CD14-positive monocyte (primary cell): Measurements from ENCODE around the gene SH3GLB2. TPM values are rescaled to one million over a fixed set of nuclear protein-coding genes. Genes with fewer than 3 reads are reported as not detected.

Experiments
- DNase-seq, 3 donors: peaks; one replicate each; pipeline ENCODE4 v3.0.0-alpha.2; 2011 to 2022
- H2AFZ ChIP-seq: 2 replicates; pipeline ENCODE4 v1.6.0; 2012; ENCODE audit warnings: mild to moderate bottlenecking, low read depth, low read length, inconsistent platforms; ENCODE audit not compliant: insufficient read depth, poor library complexity, severe bottlenecking
- H3K27ac ChIP-seq, 2 donors: 1 replicate in 1 of 2; 2 replicates in 1 of 2; pipeline ENCODE4 v1.5.1; 2012 to 2013; ENCODE audit warnings: low read length in 2 of 2, control low read depth in 1 of 2, inconsistent platforms in 1 of 2, low read depth in 1 of 2, mild to moderate bottlenecking in 1 of 2
- H3K27me3 ChIP-seq, 2 donors: one replicate each; pipeline versions ENCODE4 v1.6.0 to v1.6.1; 2011 to 2013; ENCODE audit warnings: low read length in 2 of 2; ENCODE audit not compliant: control insufficient read depth in 2 of 2, insufficient read depth in 2 of 2
- H3K36me3 ChIP-seq, 2 donors: replicated peaks in 1 of 2; 1 replicate in 1 of 2; 2 replicates in 1 of 2; pipeline versions ENCODE4 v1.5.1 to v1.6.1; 2012 to 2013; ENCODE audit warnings: low read length in 2 of 2, control low read depth in 1 of 2, inconsistent platforms in 1 of 2, mild to moderate bottlenecking in 1 of 2; ENCODE audit not compliant: insufficient read depth in 2 of 2, control insufficient read depth in 1 of 2
- H3K4me1 ChIP-seq, 2 donors: 1 replicate in 1 of 2; 2 replicates in 1 of 2; pipeline versions ENCODE4 v1.5.1 to v1.6.1; 2012 to 2013; ENCODE audit warnings: low read length in 2 of 2, control low read depth in 1 of 2, inconsistent platforms in 1 of 2, mild to moderate bottlenecking in 1 of 2, moderate library complexity in 1 of 2; ENCODE audit not compliant: insufficient read depth in 2 of 2, control insufficient read depth in 1 of 2
- H3K4me2 ChIP-seq: replicated peaks from 2 replicates; pipeline ENCODE3; 2012; ENCODE audit warnings: low read length, moderate library complexity, mild to moderate bottlenecking; ENCODE audit not compliant: poor library complexity, severe bottlenecking; ENCODE audit errors: extremely low read depth
- H3K4me3 ChIP-seq, 3 experiments: fragments of 200-600 bp in 1 of 3; sonication (generic) in 1 of 3; replicated peaks in 1 of 3; 1 replicate in 2 of 3; 2 replicates in 1 of 3; pipeline ENCODE4 v1.5.1; 2011 to 2013; ENCODE audit warnings: low read length in 3 of 3, mild to moderate bottlenecking in 3 of 3, control low read depth in 2 of 3, low read depth in 2 of 3, inconsistent platforms in 1 of 3, moderate library complexity in 1 of 3
- H3K79me2 ChIP-seq: 2 replicates; pipeline ENCODE4 v1.6.0; 2012; ENCODE audit warnings: mild to moderate bottlenecking, control low read depth, inconsistent platforms, low read length, moderate library complexity; ENCODE audit not compliant: insufficient read depth
- H3K9ac ChIP-seq: 2 replicates; pipeline ENCODE4 v1.6.0; 2017; ENCODE audit warnings: low read length, mild to moderate bottlenecking; ENCODE audit not compliant: insufficient read depth, poor library complexity, severe bottlenecking
- H3K9me3 ChIP-seq, 2 donors: replicated peaks in 1 of 2; 1 replicate in 1 of 2; 2 replicates in 1 of 2; pipeline versions ENCODE4 v1.5.1 to v1.6.1; 2012 to 2013; ENCODE audit warnings: low read length in 2 of 2, control low read depth in 1 of 2; ENCODE audit not compliant: control insufficient read depth in 1 of 2, insufficient read depth in 1 of 2
- H4K20me1 ChIP-seq: 2 replicates; pipeline ENCODE4 v1.6.0; 2012; ENCODE audit warnings: mild to moderate bottlenecking, low read length, control low read depth, moderate library complexity; ENCODE audit not compliant: insufficient read depth
- H3K27ac Mint-ChIP-seq, 7 donors: one replicate each; pipeline ENCODE4 v1.8.0; 2020; ENCODE audit warnings: mild to moderate bottlenecking in 7 of 7, mixed read lengths in 7 of 7, moderate library complexity in 6 of 7, inconsistent platforms in 2 of 7
- H3K27me3 Mint-ChIP-seq, 3 donors: one replicate each; pipeline ENCODE4 v1.8.0; 2021 to 2022; ENCODE audit warnings: low read depth in 3 of 3, mild to moderate bottlenecking in 3 of 3, mixed read lengths in 3 of 3, moderate library complexity in 3 of 3, inconsistent platforms in 1 of 3
- H3K36me3 Mint-ChIP-seq, 2 donors: one replicate each; pipeline ENCODE4 v1.8.0; 2020; ENCODE audit warnings: mixed read lengths in 2 of 2, inconsistent platforms in 1 of 2, mild to moderate bottlenecking in 1 of 2
- H3K4me1 Mint-ChIP-seq: one replicate; pipeline ENCODE4 v1.8.0; 2020; ENCODE audit warnings: mild to moderate bottlenecking, mixed read lengths
- H3K4me3 Mint-ChIP-seq, 2 donors: one replicate each; pipeline ENCODE4 v1.8.0; 2020; ENCODE audit warnings: mild to moderate bottlenecking in 2 of 2, mixed read lengths in 2 of 2, moderate library complexity in 1 of 2
- H3K9me3 Mint-ChIP-seq, 7 donors: one replicate each; pipeline ENCODE4 v1.8.0; 2020 to 2022; ENCODE audit warnings: mixed read lengths in 7 of 7, mild to moderate bottlenecking in 6 of 7, moderate library complexity in 6 of 7, inconsistent platforms in 2 of 7
- WGBS: methylation state at CpG from one replicate; pipeline ENCODE4 v1.1.5; 2013; ENCODE audit warnings: missing lambda C conversion rate; ENCODE audit not compliant: insufficient coverage; 5-methylcytosine and 5-hydroxymethylcytosine counted together
- intact Hi-C, 2 donors: fragments of 100-400 bp; cut with micrococcal nuclease; formaldehyde crosslinking; loops; one replicate each; pipeline versions ENCODE4 v1.15.0 to v1.15.1; 2023
- polyA plus RNA-seq, 3 donors: library from polyadenylated mRNA; depleted of rRNA in 1 of 3; unstranded in 2 of 3; stranded (reverse) in 1 of 3; fragments of 300-500 nt in 2 of 3; fragments of >200 nt in 1 of 3; fragmentation: Illumina TruSeq in 2 of 3; gene quantifications; 1 replicate in 2 of 3; 2 replicates in 1 of 3; pipeline ENCODE4 v1.2.3, GENCODE V29; 2012 to 2021
- TF ChIP-seq, protein P1 (sequence below): fragments of 200-600 bp; IDR thresholded peaks from one replicate; pipeline ENCODE4 v1.8.0; 2022; ENCODE audit warnings: antibody characterized with exemption, mild to moderate bottlenecking

SH3GLB2 gene
- polyA plus RNA-seq, 3 donors = 8.0 to 77.0 (median 25.9) TPM

DNA sequence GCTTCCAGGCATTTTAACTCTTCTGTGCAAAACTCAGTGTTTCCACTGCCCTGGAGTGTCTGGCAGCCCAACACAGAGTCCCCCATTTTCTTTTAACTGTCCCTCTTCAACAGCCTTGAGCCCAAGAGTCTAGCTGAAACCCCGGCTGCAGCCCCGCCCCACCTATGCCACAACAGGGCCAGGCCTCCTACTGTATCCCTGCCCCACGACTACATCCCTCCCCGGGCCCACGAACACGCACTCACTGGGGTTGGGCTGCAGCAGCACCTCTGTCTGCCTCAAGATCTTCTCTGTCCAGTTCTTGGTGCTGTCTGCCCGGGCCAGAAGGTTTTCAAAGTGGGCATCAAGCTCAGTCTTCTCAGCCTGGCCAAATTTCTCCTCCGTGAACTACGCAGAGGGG lies 6.1 kb downstream of the SH3GLB2 start:
- Histone ChIP-seq H2AFZ (no peak overlapping the region), H3K9me3 (no peaks in the 10 kb centered on the region), H3K4me2 (no peak overlapping the region), H3K79me2 (peaks cover 4% of the 10 kb centered on the region), H3K4me3 (no peak overlapping the region), H3K4me1 (peaks cover 2 to 5% of the 10 kb centered on the region in 2 donors), H3K36me3 (peaks cover 0 to 14% of the 10 kb centered on the region in 2 donors), H4K20me1 (peaks cover 11% of the 10 kb centered on the region), H3K27ac (no peak overlapping the region), H3K9ac (no peak overlapping the region), H3K27me3 (no peaks in the 10 kb centered on the region)
- TF ChIP-seq, protein P1, sequence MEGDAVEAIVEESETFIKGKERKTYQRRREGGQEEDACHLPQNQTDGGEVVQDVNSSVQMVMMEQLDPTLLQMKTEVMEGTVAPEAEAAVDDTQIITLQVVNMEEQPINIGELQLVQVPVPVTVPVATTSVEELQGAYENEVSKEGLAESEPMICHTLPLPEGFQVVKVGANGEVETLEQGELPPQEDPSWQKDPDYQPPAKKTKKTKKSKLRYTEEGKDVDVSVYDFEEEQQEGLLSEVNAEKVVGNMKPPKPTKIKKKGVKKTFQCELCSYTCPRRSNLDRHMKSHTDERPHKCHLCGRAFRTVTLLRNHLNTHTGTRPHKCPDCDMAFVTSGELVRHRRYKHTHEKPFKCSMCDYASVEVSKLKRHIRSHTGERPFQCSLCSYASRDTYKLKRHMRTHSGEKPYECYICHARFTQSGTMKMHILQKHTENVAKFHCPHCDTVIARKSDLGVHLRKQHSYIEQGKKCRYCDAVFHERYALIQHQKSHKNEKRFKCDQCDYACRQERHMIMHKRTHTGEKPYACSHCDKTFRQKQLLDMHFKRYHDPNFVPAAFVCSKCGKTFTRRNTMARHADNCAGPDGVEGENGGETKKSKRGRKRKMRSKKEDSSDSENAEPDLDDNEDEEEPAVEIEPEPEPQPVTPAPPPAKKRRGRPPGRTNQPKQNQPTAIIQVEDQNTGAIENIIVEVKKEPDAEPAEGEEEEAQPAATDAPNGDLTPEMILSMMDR = no peak
- Mint-ChIP-seq H3K9me3 (peaks cover 0 to 2% (median 0%) of the 10 kb centered on the region in 7 donors), H3K4me1 (peaks cover 21% of the 10 kb centered on the region), H3K4me3 (no peak overlapping the region), H3K27me3 (peaks cover 0 to 5% (median 2%) of the 10 kb centered on the region in 3 donors), H3K27ac (peak overlapping the region in 2 of 7 donors; percentile 11 to 20), H3K36me3 (peaks cover 13 to 43% of the 10 kb centered on the region in 2 donors)
- WGBS = 95% methylated on average over 7 of the region's 9 CpGs
- intact Hi-C loops = loop anchor here in 1 of 2 donors (10.0 kb wide), 1 partner anchor 567 kb away; the partner anchor contains the start of gene ODF2
- DNase-seq = no peak

DNA sequence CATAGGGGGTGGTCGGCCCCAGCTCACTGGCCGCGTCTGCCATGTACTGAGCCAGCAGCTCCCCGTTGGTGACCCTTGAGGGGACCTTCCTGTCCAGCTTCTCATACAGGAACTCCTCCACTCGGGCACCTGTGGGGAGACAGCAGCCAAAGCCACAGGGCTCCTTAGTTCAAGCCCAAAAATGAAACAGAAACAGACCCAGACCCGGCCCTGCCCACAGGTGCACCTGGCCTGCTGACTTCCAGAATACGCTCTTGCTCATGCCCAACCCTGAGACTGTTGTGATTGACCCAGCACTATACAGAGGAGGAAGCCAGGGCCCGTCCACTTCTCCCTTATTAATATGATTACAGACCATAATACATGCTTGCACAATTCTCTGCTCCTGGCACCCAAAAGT lies 7.0 kb downstream of the SH3GLB2 start:
- Histone ChIP-seq H3K9me3 (no peaks in the 10 kb centered on the region), H2AFZ (no peak overlapping the region), H4K20me1 (peaks cover 11% of the 10 kb centered on the region), H3K9ac (no peak overlapping the region), H3K36me3 (peaks cover 0 to 21% of the 10 kb centered on the region in 2 donors), H3K27me3 (no peaks in the 10 kb centered on the region), H3K27ac (no peak overlapping the region), H3K4me3 (no peak overlapping the region), H3K4me1 (no peaks in the 10 kb centered on the region), H3K4me2 (no peak overlapping the region), H3K79me2 (no peaks in the 10 kb centered on the region)
- Mint-ChIP-seq H3K36me3 (peaks cover 13 to 48% of the 10 kb centered on the region in 2 donors), H3K4me1 (peaks cover 15% of the 10 kb centered on the region), H3K4me3 (no peak overlapping the region), H3K27me3 (peaks cover 0 to 5% (median 2%) of the 10 kb centered on the region in 3 donors), H3K27ac (peak overlapping the region in 2 of 7 donors; percentile 22 to 54), H3K9me3 (peaks cover 0 to 2% (median 0%) of the 10 kb centered on the region in 7 donors)
- WGBS = 74% methylated on average over 4 of the region's 8 CpGs
- TF ChIP-seq, protein P1 = no peak
- intact Hi-C loops = loop anchor here in 1 of 2 donors (10.0 kb wide), 1 partner anchor 566 kb away; the partner anchor contains the start of gene ODF2
- DNase-seq = no peak
